GM12874 (cell line): ENCODE data around the gene NMT1.

Experiments used
- TF ChIP-seq, protein P1 (sequence below): IDR thresholded peaks from 2 replicates; pipeline ENCODE4 v1.5.1; 2011; ENCODE audit warnings: low read depth, mild to moderate bottlenecking, control low read depth, low read length, moderate library complexity; ENCODE audit not compliant: insufficient read depth

NMT1 gene

DNA sequence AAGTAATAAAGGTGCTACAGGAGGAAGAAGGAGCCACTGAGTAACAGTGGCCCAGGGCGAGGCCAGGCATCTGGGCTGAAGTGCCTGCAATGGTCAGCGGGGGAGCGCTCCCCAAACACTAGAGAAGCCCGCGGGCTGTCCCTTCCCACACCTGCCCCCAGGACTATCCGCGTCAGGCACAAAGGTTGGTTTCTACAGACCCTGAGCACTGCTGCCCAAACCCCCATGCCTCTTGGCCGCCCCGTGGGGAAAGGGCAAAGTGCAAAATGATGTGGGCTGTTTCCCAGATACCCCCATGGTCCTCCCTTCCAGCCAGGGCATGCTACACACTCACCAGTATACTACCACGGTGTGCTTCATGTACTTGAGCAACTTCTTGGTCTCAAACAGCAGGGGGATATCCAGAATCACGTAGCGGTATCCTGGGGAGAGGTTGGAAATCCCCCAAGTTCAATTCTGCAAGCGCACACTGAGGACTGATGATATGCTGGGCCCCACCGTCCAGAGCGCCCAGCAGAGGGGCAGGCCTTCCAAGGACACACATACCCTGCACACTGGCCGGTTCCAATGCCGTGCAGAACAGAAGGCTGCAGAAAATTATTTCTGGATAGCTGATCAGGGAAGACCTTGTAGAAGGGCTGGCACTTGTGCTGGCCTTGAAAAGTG is 31.2 kb upstream of the NMT1 start:
- TF ChIP-seq, protein P1, sequence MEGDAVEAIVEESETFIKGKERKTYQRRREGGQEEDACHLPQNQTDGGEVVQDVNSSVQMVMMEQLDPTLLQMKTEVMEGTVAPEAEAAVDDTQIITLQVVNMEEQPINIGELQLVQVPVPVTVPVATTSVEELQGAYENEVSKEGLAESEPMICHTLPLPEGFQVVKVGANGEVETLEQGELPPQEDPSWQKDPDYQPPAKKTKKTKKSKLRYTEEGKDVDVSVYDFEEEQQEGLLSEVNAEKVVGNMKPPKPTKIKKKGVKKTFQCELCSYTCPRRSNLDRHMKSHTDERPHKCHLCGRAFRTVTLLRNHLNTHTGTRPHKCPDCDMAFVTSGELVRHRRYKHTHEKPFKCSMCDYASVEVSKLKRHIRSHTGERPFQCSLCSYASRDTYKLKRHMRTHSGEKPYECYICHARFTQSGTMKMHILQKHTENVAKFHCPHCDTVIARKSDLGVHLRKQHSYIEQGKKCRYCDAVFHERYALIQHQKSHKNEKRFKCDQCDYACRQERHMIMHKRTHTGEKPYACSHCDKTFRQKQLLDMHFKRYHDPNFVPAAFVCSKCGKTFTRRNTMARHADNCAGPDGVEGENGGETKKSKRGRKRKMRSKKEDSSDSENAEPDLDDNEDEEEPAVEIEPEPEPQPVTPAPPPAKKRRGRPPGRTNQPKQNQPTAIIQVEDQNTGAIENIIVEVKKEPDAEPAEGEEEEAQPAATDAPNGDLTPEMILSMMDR: 0 out of 2 replicates have a peak, but pooled peaks have one; percentile 14

DNA sequence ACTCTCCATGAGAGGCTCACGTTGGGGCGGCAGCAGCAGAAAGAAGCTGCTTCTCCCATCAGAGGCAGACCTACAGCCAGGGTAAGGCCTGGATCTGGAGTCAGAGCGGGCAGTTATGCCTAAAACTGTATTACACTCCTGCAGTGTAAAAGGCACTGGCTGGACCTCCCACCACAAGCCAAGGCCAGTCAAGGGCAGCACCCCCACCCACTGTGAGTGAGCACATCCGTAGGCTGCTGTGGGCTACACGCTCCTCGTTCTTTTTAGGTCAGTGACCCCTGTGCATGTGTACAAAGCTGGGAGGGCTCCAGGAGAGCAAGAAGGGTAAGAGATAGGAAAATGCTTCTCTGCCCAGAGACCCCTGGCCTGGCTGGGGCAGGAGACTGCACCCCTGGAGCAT is 30.4 kb upstream of the NMT1 start:
- TF ChIP-seq, protein P1: no peak

DNA sequence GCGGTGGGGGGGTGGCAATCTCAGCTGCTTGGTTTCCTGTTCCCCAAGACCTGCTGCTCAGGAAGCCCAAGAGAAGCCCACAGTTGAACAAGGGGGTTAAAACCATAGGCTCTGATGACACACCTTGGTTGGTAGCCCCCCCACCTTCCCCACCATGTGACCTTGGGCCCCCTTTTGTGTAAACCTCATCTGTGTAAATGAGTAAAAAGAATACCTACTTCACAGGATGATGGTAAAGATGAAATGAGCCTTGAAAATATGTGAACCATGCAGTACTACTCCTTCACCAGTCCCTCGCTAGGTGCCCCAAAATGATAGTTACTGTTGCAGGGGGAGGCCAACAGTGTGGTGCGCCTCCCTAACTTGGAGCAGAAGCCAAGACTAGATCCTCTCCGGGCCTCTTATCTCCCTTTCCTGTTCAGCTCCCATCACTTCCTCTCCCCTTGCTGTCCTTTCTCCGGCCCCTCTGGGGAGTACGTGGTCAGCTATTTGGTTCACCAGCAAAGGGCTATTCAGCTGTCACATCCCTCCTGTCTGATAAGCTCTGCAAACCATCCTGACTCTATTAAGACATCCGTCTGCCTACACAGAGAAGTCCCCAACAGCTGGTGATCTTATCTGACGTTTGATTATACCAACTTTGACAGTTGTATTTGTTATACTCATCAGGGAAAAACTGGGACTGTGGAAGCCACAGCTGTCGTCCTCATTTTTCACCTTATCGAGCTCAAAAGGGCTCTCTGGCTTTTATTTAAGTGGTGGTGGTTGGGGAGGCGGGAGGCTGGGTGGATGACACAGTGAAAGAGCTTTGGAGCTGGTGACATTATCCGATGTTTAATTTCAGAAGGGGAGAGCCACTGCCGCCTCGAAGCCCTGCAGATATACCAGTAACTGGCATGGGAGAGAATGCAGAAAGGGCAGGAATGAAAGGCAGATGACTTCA is 29.6 kb upstream of the NMT1 start:
- TF ChIP-seq, protein P1: no peak

DNA sequence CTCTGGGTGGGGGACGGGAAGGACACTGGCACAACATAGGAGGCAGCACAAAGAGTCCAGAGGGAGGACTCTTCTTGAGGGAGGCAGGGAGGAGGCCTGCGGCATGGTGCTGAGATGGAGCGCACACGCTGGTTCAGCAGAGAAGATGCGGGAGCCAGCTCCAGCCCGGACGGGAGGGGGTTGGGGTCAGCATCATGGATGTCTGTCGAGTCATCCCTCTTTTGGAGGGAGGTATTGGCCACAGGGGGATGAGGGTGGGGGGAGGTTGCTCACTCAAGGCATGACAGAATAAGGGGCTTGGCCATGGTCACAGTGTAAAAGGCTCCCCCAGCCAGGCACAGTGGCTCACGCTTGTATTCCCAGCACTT is 29.0 kb upstream of the NMT1 start:
- TF ChIP-seq, protein P1: no peak

DNA sequence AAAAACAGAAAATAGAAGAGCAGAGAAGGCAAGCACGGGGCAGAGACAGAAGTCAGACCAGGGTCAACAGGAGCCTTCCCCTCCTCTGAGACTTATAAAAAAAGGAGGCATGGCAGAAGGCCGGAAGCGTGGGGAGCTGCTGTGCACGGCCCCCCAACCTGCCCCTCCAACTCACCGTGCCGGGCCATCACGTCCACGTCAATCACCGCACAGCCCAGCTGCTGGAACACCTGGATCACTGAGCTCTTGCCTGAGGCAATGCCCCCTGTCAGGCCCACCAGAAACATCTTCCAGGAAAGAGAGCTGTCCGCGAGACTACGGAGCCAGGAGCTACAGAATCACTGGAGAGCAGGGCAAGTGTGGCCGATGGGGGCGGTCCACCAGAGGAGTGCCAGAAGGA is 26.5 kb upstream of the NMT1 start:
- TF ChIP-seq, protein P1: no peak

DNA sequence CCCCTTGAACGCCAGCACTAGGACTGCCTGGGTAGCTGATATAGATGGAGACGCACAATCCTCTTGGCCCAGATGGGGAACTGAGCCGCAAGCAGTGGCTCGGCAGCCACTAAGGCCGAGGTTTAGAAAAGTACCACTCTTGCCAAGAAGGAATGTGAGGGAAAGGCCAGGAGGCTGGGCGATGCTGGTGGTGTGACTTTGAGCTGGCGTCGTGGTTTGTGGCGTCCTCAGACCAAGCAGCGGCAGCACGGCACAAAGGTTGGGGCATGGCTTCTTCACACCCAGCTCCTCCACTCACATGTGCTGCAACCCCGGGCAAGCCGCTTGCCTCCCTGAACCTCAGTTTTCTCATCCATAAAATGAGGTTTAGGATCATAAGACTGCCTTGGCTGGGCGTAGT is 25.3 kb upstream of the NMT1 start:
- TF ChIP-seq, protein P1: no peak

DNA sequence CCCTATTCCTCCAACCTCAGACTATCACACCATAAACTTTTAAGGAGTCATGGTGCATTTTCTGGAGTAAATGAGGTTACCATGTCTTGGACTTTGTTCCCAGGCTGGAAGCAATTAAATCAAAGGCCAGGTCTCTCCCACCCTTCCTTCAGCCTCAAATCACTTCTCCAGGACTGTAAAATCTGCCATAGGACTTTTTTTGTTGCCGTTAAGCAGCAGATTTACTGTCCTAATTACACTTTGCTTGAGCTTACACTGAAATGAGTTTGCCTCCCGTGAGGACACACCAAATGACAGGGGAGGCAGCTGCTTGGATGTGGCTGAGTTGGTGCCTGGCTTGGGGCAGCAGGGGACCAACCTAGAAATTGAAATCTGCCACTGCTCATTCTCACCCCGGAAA is 24.4 kb upstream of the NMT1 start:
- TF ChIP-seq, protein P1: no peak
